HCT116 (cell line): Measurements from ENCODE around the gene ATPAF1. TPM values are rescaled to one million over a fixed set of nuclear protein-coding genes. Genes with fewer than 3 reads are reported as not detected.

Source experiments
- ATAC-seq: fragments of 200-7000 bp; cut with Tn5 transposase; 2 replicates; pipeline ENCODE4 v1.9.1; 2020; ENCODE audit warnings: mild to moderate bottlenecking, moderate library complexity
- BruUV-seq: library from RNA; stranded (reverse); fragments of 400-500 nt; replicated peaks from 2 replicates; lab custom pipeline; 2021; lab: Mats Ljungman, UMichigan
- CTCF ChIA-PET: fragments of 300-600 bp; sonication (Branson Sonifier 250); formaldehyde crosslinking; loops from one replicate; lab custom pipeline; 2021; ENCODE audit warnings: antibody characterized with exemption; lab: Charles Lee
- POLR2A ChIA-PET: fragments of 300-600, 350-600 bp; sonication (Branson Sonifier 250); formaldehyde crosslinking; loops from one replicate; lab custom pipeline; 2021; ENCODE audit warnings: antibody characterized with exemption; lab: Charles Lee
- RAD21 ChIA-PET, 2 experiments: fragments of 300-600 bp; sonication (Branson Sonifier 250); formaldehyde crosslinking; loops; one replicate each; lab custom pipeline; 2023; ENCODE audit warnings: low total read pairs in 2 of 2; ENCODE audit not compliant: uncharacterized antibody in 2 of 2, unreplicated experiment in 2 of 2, low non-redundant PET in 1 of 2; lab: Charles Lee
- DNase-seq: peaks from one replicate; pipeline ENCODE4 v3.0.0-alpha.2; 2010; ENCODE audit warnings: low read depth, low spot score
- H2AFZ ChIP-seq: fragments of 200-600 bp; shearing (Covaris generic), sonication (generic); 2 replicates; pipeline ENCODE4 v1.6.1; 2017; ENCODE audit warnings: low read depth, mixed run types, mixed read lengths, antibody characterized with exemption, low read length; ENCODE audit not compliant: poor library complexity, severe bottlenecking
- H3K27ac ChIP-seq: 2 replicates; pipeline ENCODE4 v1.5.1; 2012; ENCODE audit warnings: low read depth, low read length
- H3K27me3 ChIP-seq: fragments of 200-600 bp; sonication (generic); 2 replicates; pipeline ENCODE4 v1.6.1; 2016; ENCODE audit warnings: mixed run types, low read length, mixed read lengths; ENCODE audit not compliant: insufficient read depth
- H3K36me3 ChIP-seq, 2 experiments: fragments of 200-500 bp in 1 of 2; fragments of 200-600 bp in 1 of 2; sonication (Bioruptor generic) in 1 of 2; sonication (generic) in 1 of 2; 2 replicates each; pipeline versions ENCODE4 v1.5.1 to v1.6.1; 2014 to 2016; ENCODE audit warnings: low read length in 2 of 2, inconsistent platforms in 1 of 2, mixed read lengths in 1 of 2, mixed run types in 1 of 2; ENCODE audit not compliant: insufficient read depth in 2 of 2, control insufficient read depth in 1 of 2
- H3K4me1 ChIP-seq, 2 experiments: fragments of 200-600 bp in 1 of 2; sonication (generic) in 1 of 2; 2 replicates each; pipeline versions ENCODE4 v1.5.1 to v1.6.1; 2012 to 2017; ENCODE audit warnings: low read length in 2 of 2, inconsistent platforms in 1 of 2, mild to moderate bottlenecking in 1 of 2, mixed read lengths in 1 of 2, mixed run types in 1 of 2, moderate library complexity in 1 of 2; ENCODE audit not compliant: insufficient read depth in 2 of 2, control insufficient read depth in 1 of 2
- H3K4me2 ChIP-seq: fragments of 200-600 bp; sonication (generic); 2 replicates; pipeline ENCODE4 v1.6.1; 2017; ENCODE audit warnings: mixed run types, low read length, mixed read lengths
- H3K4me3 ChIP-seq, 2 experiments: fragments of 200-600 bp in 1 of 2; sonication (generic) in 1 of 2; replicated peaks in 1 of 2; 2 replicates each; pipeline ENCODE4 v1.5.1; 2011 to 2016; ENCODE audit warnings: low read length in 2 of 2, control low read depth in 1 of 2, low read depth in 1 of 2, mild to moderate bottlenecking in 1 of 2, mixed read lengths in 1 of 2, mixed run types in 1 of 2
- H3K79me2 ChIP-seq: fragments of 200-600 bp; sonication (generic); 2 replicates; pipeline ENCODE4 v1.6.1; 2017; ENCODE audit warnings: mild to moderate bottlenecking, mixed run types, low read length, moderate library complexity, mixed read lengths; ENCODE audit not compliant: insufficient read depth
- H3K9ac ChIP-seq: fragments of 200-600 bp; sonication (generic); 2 replicates; pipeline ENCODE4 v1.6.1; 2016; ENCODE audit warnings: low read length, mixed read lengths
- H3K9me2 ChIP-seq: fragments of 200-600 bp; sonication (generic), shearing (Covaris generic); 2 replicates; pipeline ENCODE4 v1.6.1; 2017; ENCODE audit warnings: mixed run types, mild to moderate bottlenecking, moderate library complexity; ENCODE audit not compliant: insufficient read depth
- H3K9me3 ChIP-seq, 2 experiments: fragments of 200-500 bp in 1 of 2; fragments of 200-600 bp in 1 of 2; sonication (Bioruptor generic) in 1 of 2; sonication (generic) in 1 of 2; 2 replicates each; pipeline ENCODE4 v1.6.1; 2014 to 2017; ENCODE audit warnings: low read length in 2 of 2, mixed read lengths in 2 of 2, inconsistent platforms in 1 of 2, low read depth in 1 of 2, mild to moderate bottlenecking in 1 of 2, mixed run types in 1 of 2, moderate library complexity in 1 of 2; ENCODE audit not compliant: control insufficient read depth in 1 of 2, insufficient read depth in 1 of 2
- H4K20me1 ChIP-seq: fragments of 200-600 bp; sonication (generic), shearing (Covaris generic); 2 replicates; pipeline ENCODE4 v1.6.1; 2017; ENCODE audit warnings: mixed run types, mild to moderate bottlenecking, moderate library complexity; ENCODE audit not compliant: insufficient read depth
- CBX3 ChIP-seq: IDR thresholded peaks from 2 replicates; pipeline ENCODE4 v1.6.1; 2012; ENCODE audit warnings: low read depth
- CEBPB ChIP-seq: IDR thresholded peaks from 2 replicates; pipeline ENCODE4 v1.6.1; 2012; ENCODE audit warnings: low read depth
- CTCF ChIP-seq, 3 experiments: fragments of 200-600 bp in 1 of 3; sonication (generic) in 1 of 3; IDR thresholded peaks in 2 of 3; conservative IDR thresholded peaks in 1 of 3; 2 replicates each; pipeline ENCODE4 v1.5.1; 2012 to 2017; ENCODE audit warnings: low read depth in 2 of 3, low read length in 2 of 3, antibody characterized with exemption in 1 of 3, borderline replicate concordance in 1 of 3, control low read depth in 1 of 3, mild to moderate bottlenecking in 1 of 3, mixed read lengths in 1 of 3, mixed run types in 1 of 3, moderate library complexity in 1 of 3; ENCODE audit not compliant: insufficient read depth in 1 of 3
- EGR1 ChIP-seq: IDR thresholded peaks from 2 replicates; pipeline ENCODE4 v1.6.1; 2012; ENCODE audit warnings: low read depth
- ELF1 ChIP-seq: IDR thresholded peaks from 2 replicates; pipeline ENCODE4 v1.6.1; 2012; ENCODE audit warnings: low read depth, borderline replicate concordance
- EZH2phosphoT487 ChIP-seq: fragments of 200-600 bp; IDR thresholded peaks from 2 replicates; pipeline ENCODE4 v1.6.1; 2018; ENCODE audit warnings: antibody characterized with exemption, borderline replicate concordance
- FOSL1 ChIP-seq: IDR thresholded peaks from 2 replicates; pipeline ENCODE4 v1.6.1; 2012; ENCODE audit warnings: low read depth
- MAX ChIP-seq: IDR thresholded peaks from 2 replicates; pipeline ENCODE4 v1.6.1; 2012
- POLR2A ChIP-seq: IDR thresholded peaks from 2 replicates; pipeline ENCODE4 v1.7.0; 2011; ENCODE audit warnings: borderline replicate concordance; ENCODE audit not compliant: insufficient read depth, insufficient read length; ENCODE audit errors: extremely low read depth
- POLR2AphosphoS5 ChIP-seq: IDR thresholded peaks from 2 replicates; pipeline ENCODE4 v1.6.1; 2011; ENCODE audit warnings: mild to moderate bottlenecking, low read depth, low read length, moderate library complexity
- REST ChIP-seq: IDR thresholded peaks from 2 replicates; pipeline ENCODE4 v1.6.1; 2012; ENCODE audit warnings: low read depth
- SIN3A ChIP-seq: IDR thresholded peaks from 2 replicates; pipeline ENCODE4 v1.6.1; 2012; ENCODE audit warnings: low read depth
- SP1 ChIP-seq: IDR thresholded peaks from 2 replicates; pipeline ENCODE4 v1.6.1; 2012; ENCODE audit warnings: low read depth
- SRF ChIP-seq: IDR thresholded peaks from 2 replicates; pipeline ENCODE4 v1.6.1; 2012; ENCODE audit warnings: low read depth
- YY1 ChIP-seq: IDR thresholded peaks from 2 replicates; pipeline ENCODE4 v1.6.1; 2011; ENCODE audit warnings: low read length, low read depth, moderate library complexity, mild to moderate bottlenecking; ENCODE audit not compliant: insufficient replicate concordance; ENCODE audit errors: extremely low read depth
- ZBTB33 ChIP-seq: IDR thresholded peaks from 2 replicates; pipeline ENCODE4 v1.6.1; 2011; ENCODE audit warnings: mild to moderate bottlenecking, low read length, moderate library complexity; ENCODE audit not compliant: insufficient replicate concordance; ENCODE audit errors: extremely low read depth
- ZFX ChIP-seq: fragments of 450-650 bp; IDR thresholded peaks from 2 replicates; pipeline ENCODE4 v1.6.1; 2017
- intact Hi-C: fragments of 100-400 bp; cut with micrococcal nuclease; formaldehyde crosslinking; loops from 2 replicates; pipeline ENCODE4 v1.10.0; 2022
- total RNA-seq: library from RNA; stranded (reverse); gene quantifications from one replicate; pipeline ENCODE4 v1.2.1, GENCODE V29; 2021; ENCODE audit not compliant: unreplicated experiment
- TF ChIP-seq, protein P1 (sequence below): IDR thresholded peaks from 2 replicates; pipeline ENCODE4 v1.6.1; 2012

Gene ATPAF1
- total RNA-seq, 1 experiment from 2014 or later = 35.5 TPM

DNA sequence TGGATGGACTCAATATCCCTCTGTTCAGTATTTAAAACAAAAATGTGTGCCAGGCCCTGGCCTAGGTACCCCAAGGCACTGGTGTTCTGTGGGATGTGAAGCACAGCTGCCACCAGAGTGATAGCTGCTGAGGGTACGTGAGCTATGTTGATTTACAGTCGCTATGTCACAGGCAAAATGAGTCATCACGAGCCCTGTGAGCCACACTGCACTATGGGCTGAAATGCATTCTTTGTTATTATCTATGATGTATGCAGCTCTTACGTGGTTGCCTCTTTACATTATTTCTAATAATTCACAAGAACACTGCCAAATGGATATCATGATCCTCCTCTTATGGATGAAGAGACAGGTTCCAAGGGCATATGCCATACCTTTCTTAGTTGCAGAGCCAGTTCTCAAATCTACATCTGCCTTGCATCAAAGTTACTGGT, 5.6 kb upstream of the ATPAF1 start:
- POLR2A ChIA-PET = no interaction called here
- TF ChIP-seq FOSL1 = no peak
- TF ChIP-seq POLR2A = no peak
- TF ChIP-seq, protein P1, sequence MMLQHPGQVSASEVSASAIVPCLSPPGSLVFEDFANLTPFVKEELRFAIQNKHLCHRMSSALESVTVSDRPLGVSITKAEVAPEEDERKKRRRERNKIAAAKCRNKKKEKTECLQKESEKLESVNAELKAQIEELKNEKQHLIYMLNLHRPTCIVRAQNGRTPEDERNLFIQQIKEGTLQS = no peak
- no peak for TF ChIP-seq REST
- TF ChIP-seq SIN3A = no peak
- TF ChIP-seq ZFX = no peak
- no peak for TF ChIP-seq SP1
- no peak for TF ChIP-seq MAX
- TF ChIP-seq SRF = no peak
- no peak for TF ChIP-seq YY1
- no peak for TF ChIP-seq CTCF (IDR thresholded peaks at IDR 0.05 in 2 of 3, conservative IDR thresholded peaks at IDR 0.05 in 1 of 3; ENCODE audit: borderline replicate concordance in 1 of 3, insufficient read depth in 1 of 3, low read depth in 2 of 3, low read length in 2 of 3)
- TF ChIP-seq ELF1 = no peak
- TF ChIP-seq EZH2phosphoT487 = no peak
- TF ChIP-seq EGR1 = no peak
- TF ChIP-seq ZBTB33 = no peak
- no peak for TF ChIP-seq POLR2AphosphoS5
- TF ChIP-seq CBX3 = no peak
- no peak for TF ChIP-seq CEBPB
- TF ChIP-seq, all 23 proteins: peak for 0

More for the DNA sequence above, 5.6 kb upstream of the ATPAF1 start:
- ChIA-PET RAD21 (no interaction called here), CTCF (no interaction called here)
- no peak for DNase-seq
- H3K4me1 ChIP-seq = peaks cover 0 to 4% of the 10 kb centered on the region in 2 experiments; a peak in 3 of 4 replicates
- H3K36me3 ChIP-seq = peaks cover 6 to 8% of the 10 kb centered on the region in 2 experiments; a peak in 3 of 4 replicates
- no peak overlapping the region for H3K4me3 ChIP-seq
- no peaks in the 10 kb centered on the region for H3K27me3 ChIP-seq
- no peaks in the 10 kb centered on the region for H3K79me2 ChIP-seq
- no TSS peak for BruUV-seq
- H3K9me2 ChIP-seq = no peaks in the 10 kb centered on the region
- no peaks in the 10 kb centered on the region for H3K9me3 ChIP-seq
- no peak overlapping the region for H3K27ac ChIP-seq
- ATAC-seq = no peak
- intact Hi-C loops = no loop called here
- no peak overlapping the region for H3K9ac ChIP-seq
- no peak overlapping the region for H3K4me2 ChIP-seq
- H4K20me1 ChIP-seq = no peaks in the 10 kb centered on the region
- H2AFZ ChIP-seq = no peak overlapping the region
